Endodermal cell (in vitro differentiated cells): ENCODE measurements around the gene FAM237A. TPM values are rescaled to one million over a fixed set of nuclear protein-coding genes. Genes with fewer than 3 reads are reported as not detected.

ENCODE experiments used
- DNase-seq: peaks from one replicate; pipeline ENCODE4 v3.0.0-alpha.2; 2017
- H3K27ac ChIP-seq: 2 replicates; pipeline ENCODE4 v1.5.1; 2013; ENCODE audit warnings: mild to moderate bottlenecking, low read depth, low read length, moderate library complexity
- H3K27me3 ChIP-seq: 2 replicates; pipeline ENCODE4 v1.6.1; 2013; ENCODE audit warnings: mild to moderate bottlenecking, low read length, moderate library complexity; ENCODE audit not compliant: insufficient read depth, control insufficient read depth, poor library complexity, severe bottlenecking
- H3K36me3 ChIP-seq: 2 replicates; pipeline ENCODE4 v1.7.0; 2013; ENCODE audit warnings: mild to moderate bottlenecking, low read length, moderate library complexity; ENCODE audit not compliant: control insufficient read depth, insufficient read depth
- H3K4me1 ChIP-seq: one replicate; pipeline ENCODE4 v1.7.0; 2013; ENCODE audit warnings: low read length; ENCODE audit not compliant: control insufficient read depth, insufficient read depth
- H3K4me3 ChIP-seq: 2 replicates; pipeline ENCODE4 v1.5.1; 2013; ENCODE audit warnings: mild to moderate bottlenecking, low read length, moderate library complexity
- H3K9ac ChIP-seq: 2 replicates; pipeline ENCODE4 v1.6.1; 2013; ENCODE audit warnings: mild to moderate bottlenecking, low read length, moderate library complexity; ENCODE audit not compliant: poor library complexity, severe bottlenecking; ENCODE audit errors: extremely low read depth
- H3K9me3 ChIP-seq: 2 replicates; pipeline ENCODE4 v1.6.1; 2013; ENCODE audit warnings: mild to moderate bottlenecking, low read length, moderate library complexity; ENCODE audit not compliant: control insufficient read depth
- H3K27ac Mint-ChIP-seq: 2 replicates; pipeline ENCODE4 v1.8.0; 2020; ENCODE audit warnings: mixed read lengths
- H3K27me3 Mint-ChIP-seq: 2 replicates; pipeline ENCODE4 v1.8.0; 2021; ENCODE audit warnings: mild to moderate bottlenecking, mixed read lengths; ENCODE audit not compliant: insufficient read depth
- H3K36me3 Mint-ChIP-seq: 2 replicates; pipeline ENCODE4 v1.8.0; 2020; ENCODE audit warnings: low read depth, mixed read lengths
- H3K4me1 Mint-ChIP-seq: 2 replicates; pipeline ENCODE4 v1.8.0; 2020; ENCODE audit warnings: mixed read lengths
- H3K4me3 Mint-ChIP-seq: 2 replicates; pipeline ENCODE4 v1.8.0; 2020; ENCODE audit warnings: mild to moderate bottlenecking, moderate library complexity, mixed read lengths
- H3K9me3 Mint-ChIP-seq: 2 replicates; pipeline ENCODE4 v1.8.0; 2020; ENCODE audit warnings: mild to moderate bottlenecking, mixed read lengths
- CTCF ChIP-seq: fragments of 200-600 bp; sonication (generic); conservative IDR thresholded peaks from 2 replicates; pipeline ENCODE4 v1.5.0; 2021; ENCODE audit warnings: antibody characterized with exemption, mild to moderate bottlenecking
- WGBS, 2 experiments: methylation state at CpG; one replicate each; pipeline versions ENCODE4 v1.1.5 to v1.1.7; 2013; ENCODE audit warnings: missing lambda C conversion rate in 2 of 2, mixed read lengths in 1 of 2; ENCODE audit not compliant: insufficient coverage in 1 of 2, insufficient read length in 1 of 2; 5-methylcytosine and 5-hydroxymethylcytosine counted together
- total RNA-seq, 2 donors: library from RNA; stranded (reverse); fragmentation: NEBNext Ultra II Directional in 1 of 2; extraction: Animal tissue kit (Norgen Biotek cat#: 25700) in 1 of 2; gene quantifications; 2 replicates in 1 of 2; 3 replicates in 1 of 2; pipeline ENCODE4 v1.2.1, GENCODE V29; 2021

Gene FAM237A
- total RNA-seq, 2 donors from 2014 or later = not detected

- Histone ChIP-seq H3K4me1 (no peaks in the 10 kb centered on the region), H3K36me3 (no peaks in the 10 kb centered on the region), H3K27ac (no peak overlapping the region), H3K9me3 (no peaks in the 10 kb centered on the region), H3K27me3 (no peaks in the 10 kb centered on the region), H3K9ac (no peak overlapping the region), H3K4me3 (no peak overlapping the region)
- H3K4me3 Mint-ChIP-seq = no peak overlapping the region
- H3K36me3 Mint-ChIP-seq = no peaks in the 10 kb centered on the region
- no peaks in the 10 kb centered on the region for H3K9me3 Mint-ChIP-seq
- no peaks in the 10 kb centered on the region for H3K27me3 Mint-ChIP-seq
- WGBS, 2 experiments = 28 to 37% methylated on average over 3 to 5 of the region's 5 CpGs
- peak; percentile 70 for DNase-seq
- H3K4me1 Mint-ChIP-seq = no peaks in the 10 kb centered on the region
- TF ChIP-seq CTCF = peak; percentile 83
- no peak overlapping the region for H3K27ac Mint-ChIP-seq
Measured at GRCh38 chr2:206693399-206694137, 51.3 kb downstream of the FAM237A start.

GRCh38 chr2:206696910-206697309, 54.6 kb downstream of the FAM237A start:
- H3K4me3 Mint-ChIP-seq = no peak overlapping the region
- no peak overlapping the region for H3K4me3 ChIP-seq
- peaks cover 14% of the 10 kb centered on the region for H3K27me3 Mint-ChIP-seq
- peaks cover 4% of the 10 kb centered on the region for H3K4me1 Mint-ChIP-seq
- no peaks in the 10 kb centered on the region for H3K9me3 Mint-ChIP-seq
- no peaks in the 10 kb centered on the region for H3K27me3 ChIP-seq
- no peaks in the 10 kb centered on the region for H3K36me3 Mint-ChIP-seq
- no peak overlapping the region for H3K9ac ChIP-seq
- no peaks in the 10 kb centered on the region for H3K36me3 ChIP-seq
- H3K4me1 ChIP-seq = peaks cover 1% of the 10 kb centered on the region
- no peak for DNase-seq
- TF ChIP-seq CTCF = no peak
- no peaks in the 10 kb centered on the region for H3K9me3 ChIP-seq
- no peak overlapping the region for H3K27ac Mint-ChIP-seq
- H3K27ac ChIP-seq = no peak overlapping the region

GRCh38 chr2:206698811-206699210, 56.5 kb downstream of the FAM237A start:
- Histone ChIP-seq H3K9ac (no peak overlapping the region), H3K9me3 (no peaks in the 10 kb centered on the region), H3K4me1 (peaks cover 8% of the 10 kb centered on the region), H3K36me3 (no peaks in the 10 kb centered on the region), H3K27ac (no peak overlapping the region), H3K4me3 (no peak overlapping the region), H3K27me3 (no peaks in the 10 kb centered on the region)
- Mint-ChIP-seq H3K27me3 (peaks cover 18% of the 10 kb centered on the region), H3K4me3 (no peak overlapping the region), H3K36me3 (no peaks in the 10 kb centered on the region), H3K27ac (no peak overlapping the region), H3K9me3 (no peaks in the 10 kb centered on the region), H3K4me1 (peaks cover 15% of the 10 kb centered on the region)
- TF ChIP-seq CTCF = no peak
- 59% methylated on average over 3 of the region's 3 CpGs; no CpG with 5 or more reads in 1 of the 2 experiments for WGBS, 2 experiments
- DNase-seq = no peak

Other genes starting within 250 kb of the FAM237A start
- 10 to 100 TPM; 25.4 to 34.2 TPM for gene ADAM23, start 199.0 kb upstream of the FAM237A start, total RNA-seq
- not detected for gene DYTN, start 75.9 kb downstream of the FAM237A start, total RNA-seq
- gene MDH1B, start 122.8 kb downstream of the FAM237A start, total RNA-seq = 1 to 10 TPM; 1.5 to 2.9 TPM
- gene FASTKD2, start 123.1 kb downstream of the FAM237A start, total RNA-seq = 10 to 100 TPM; 31.3 to 31.6 TPM